HG02642 (cell line): ENCODE results near the gene ANXA4.

Experiments
- ATAC-seq: cut with Tn5 transposase; IDR thresholded peaks from one replicate; pipeline ENCODE4 v1.9.1; 2021; ENCODE audit warnings: mild to moderate bottlenecking; ENCODE audit not compliant: unreplicated experiment, poor library complexity

ANXA4 gene

GRCh38 chr2:69831354-69831905 is 89.5 kb downstream of the ANXA4 start:
- no peak for ATAC-seq

DNA sequence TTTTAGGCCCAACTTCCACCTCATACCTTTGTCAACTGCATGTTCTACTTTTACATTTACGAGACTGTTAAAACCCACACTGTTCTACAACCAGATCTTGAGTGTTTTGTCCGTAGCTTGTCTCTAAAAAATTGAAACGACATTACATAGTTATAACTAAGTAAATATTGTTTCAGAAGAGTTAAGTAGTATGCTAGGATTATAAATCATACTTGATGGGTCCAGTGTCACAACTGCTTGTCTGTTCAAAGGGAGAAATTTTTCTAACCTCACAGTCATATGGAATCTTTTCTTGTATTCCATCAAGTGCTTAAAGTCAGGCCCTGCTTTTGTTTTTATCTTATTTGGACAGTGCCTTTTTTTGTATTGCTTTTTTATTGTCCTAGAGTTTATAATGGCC is 91.8 kb downstream of the ANXA4 start:
- ATAC-seq: no peak

DNA sequence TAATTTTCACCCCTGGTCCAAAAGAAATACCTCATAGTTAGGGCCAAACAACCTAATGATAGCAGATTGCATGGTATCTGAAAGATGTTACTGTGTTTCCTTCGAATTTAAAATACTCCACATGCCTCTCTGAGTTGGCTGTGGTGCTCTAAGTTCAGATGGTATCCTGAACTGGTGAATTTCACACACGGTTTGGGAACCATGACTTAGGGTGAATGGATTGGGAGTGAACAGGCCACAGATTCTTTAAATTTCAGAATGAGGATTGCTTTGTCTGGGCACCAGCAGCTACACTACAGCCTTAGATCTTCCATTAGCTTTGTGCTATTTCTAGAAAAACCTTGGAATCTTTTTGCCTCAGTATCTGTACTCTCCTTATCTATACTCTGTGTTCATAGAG is 93.7 kb downstream of the ANXA4 start:
- ATAC-seq: no peak

- ATAC-seq: no peak
Measured at GRCh38 chr2:69836316-69836715, 94.4 kb downstream of the ANXA4 start.

GRCh38 chr2:69837533-69837932 is 95.6 kb downstream of the ANXA4 start:
- ATAC-seq: no peak

- no peak for ATAC-seq
Measured at GRCh38 chr2:69843993-69844392, 102.1 kb downstream of the ANXA4 start.

DNA sequence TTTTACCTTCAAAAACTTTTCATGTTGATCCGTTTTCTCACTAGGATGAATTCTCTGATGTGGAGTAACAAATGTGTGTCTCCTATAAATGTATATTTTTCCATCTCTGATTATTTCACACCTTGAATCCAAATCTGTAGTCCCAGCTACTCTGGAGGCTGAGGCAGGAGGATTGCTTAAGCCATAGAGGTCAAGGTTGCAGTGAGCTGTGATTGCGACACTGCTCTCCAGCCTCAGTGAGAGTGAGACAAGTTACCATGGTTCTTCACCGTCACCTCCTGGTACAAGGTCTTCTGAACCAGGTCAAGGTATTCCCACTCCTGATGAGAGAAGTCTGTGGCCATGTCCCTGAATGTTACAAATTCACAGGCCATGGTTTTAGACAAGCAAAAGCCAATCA is 102.6 kb downstream of the ANXA4 start:
- ATAC-seq: no peak

DNA sequence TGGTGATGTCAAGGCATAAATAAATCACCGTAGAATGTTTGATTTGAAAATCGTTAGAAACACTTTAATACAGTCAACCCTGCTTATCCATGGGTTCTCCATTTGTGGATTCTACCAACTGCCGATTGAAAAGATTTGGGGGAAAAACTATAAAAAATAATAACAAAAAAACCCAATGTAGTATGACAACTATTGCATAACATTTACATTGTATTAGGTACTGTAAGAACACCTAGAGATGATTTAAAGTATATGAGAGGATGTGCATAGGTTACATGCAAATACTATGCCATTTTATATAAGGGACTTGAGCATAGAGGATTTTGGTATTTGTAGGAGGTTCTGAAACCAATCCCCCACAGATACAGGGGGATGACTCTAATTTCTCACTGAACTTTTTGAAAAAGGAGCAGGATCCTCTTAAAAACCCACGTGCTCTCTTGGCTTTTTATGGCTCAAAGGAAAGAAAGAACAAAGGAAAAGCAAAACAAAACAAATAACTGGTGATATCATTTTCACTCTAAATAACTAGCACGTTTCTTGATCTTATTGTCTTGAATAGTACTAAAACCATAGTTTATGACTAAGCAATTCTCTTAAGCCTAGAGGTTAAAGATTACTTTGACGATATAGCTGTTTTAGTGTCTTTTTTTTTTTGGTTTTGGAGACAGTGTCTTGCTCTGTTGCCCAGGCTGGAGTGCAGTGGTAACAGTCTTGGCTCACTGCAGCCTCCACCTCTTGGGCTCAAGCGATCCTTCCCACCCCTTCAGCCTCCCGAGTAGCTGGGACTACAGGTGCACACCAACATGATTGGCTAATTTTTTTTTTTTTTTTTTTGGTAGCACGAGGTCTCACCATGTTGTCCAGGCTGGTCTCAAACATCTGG is 104.5 kb downstream of the ANXA4 start:
- ATAC-seq: no peak

DNA sequence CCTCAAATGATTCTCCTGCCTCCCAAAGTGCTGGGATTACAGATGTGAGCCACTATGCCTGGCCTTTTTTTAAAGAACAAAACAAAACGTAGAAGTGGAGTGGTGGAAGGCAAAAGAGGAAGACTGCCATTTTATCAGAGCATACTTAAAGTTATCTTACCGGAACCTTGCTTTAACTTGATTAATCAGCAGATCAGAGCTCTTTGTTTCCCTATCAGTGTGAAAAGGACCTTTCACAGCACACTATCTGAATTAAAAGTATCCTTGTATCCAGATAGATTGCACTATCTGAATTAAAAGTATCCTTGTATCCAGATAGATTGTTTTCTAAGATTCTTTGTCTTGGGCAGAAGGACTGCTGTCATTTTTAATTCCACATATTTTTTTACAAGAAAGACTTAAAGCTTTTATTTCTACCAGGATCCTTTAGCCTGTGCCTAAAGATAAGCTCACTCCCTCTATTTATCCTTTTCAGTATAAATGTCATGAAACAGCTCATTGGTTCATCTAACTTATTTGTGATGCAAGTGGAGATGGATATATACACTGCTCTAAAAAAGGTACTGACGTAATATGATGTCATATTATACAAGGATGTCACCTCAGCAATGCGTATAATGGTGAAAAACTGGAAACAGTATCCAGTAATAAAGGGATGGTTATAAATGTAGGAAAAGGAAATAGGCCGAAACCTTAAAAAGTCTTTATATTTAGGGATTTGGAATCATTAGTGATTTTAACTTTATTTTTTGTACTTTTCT is 105.3 kb downstream of the ANXA4 start:
- no peak for ATAC-seq

- ATAC-seq: no peak
Measured at GRCh38 chr2:69848186-69848790, 106.4 kb downstream of the ANXA4 start.

- no peak for ATAC-seq
Measured at GRCh38 chr2:69858261-69858660, 116.3 kb downstream of the ANXA4 start.

GRCh38 chr2:69863298-69863697 is 121.4 kb downstream of the ANXA4 start:
- no peak for ATAC-seq
